Measurements from ENCODE around the gene DUSP18.
"Not testable (repeated sequence)": the region's sequence is repeated elsewhere in the genome, so short reads cannot be mapped to it uniquely, and the experiment has no call there.

GRCh38 chr22:30619909-30620308 is 47.8 kb downstream of the DUSP18 start:
- TF ChIP-seq CTCF (IDR thresholded peaks at IDR 0.05; ENCODE audit: low read depth, low read length); EZH2phosphoT487 (IDR thresholded peaks at IDR 0.05; ENCODE audit: low read depth): not testable (repeated sequence)

Data from OCI-LY3 (cell line).